H1 (cell line): ENCODE data around the gene GPD1. TPM values are rescaled to one million over a fixed set of nuclear protein-coding genes. Genes with fewer than 3 reads are reported as not detected.

Source experiments
- CTCF ChIA-PET: fragments of 300-600 bp; sonication (Branson Sonifier 250); formaldehyde crosslinking; loops from one replicate; lab custom pipeline; 2021; ENCODE audit not compliant: partially characterized antibody; lab: Charles Lee
- POLR2A ChIA-PET: fragments of 300-600 bp; sonication (Branson Sonifier 250); formaldehyde crosslinking; loops from one replicate; lab custom pipeline; 2021; ENCODE audit warnings: inconsistent platforms; ENCODE audit not compliant: partially characterized antibody; lab: Charles Lee
- DNase-seq, 2 experiments: peaks; one replicate each; pipeline versions ENCODE4 v3.0.0 to v3.0.0-alpha.2; 2010 to 2022; ENCODE audit warnings: low spot score in 2 of 2, low read depth in 1 of 2, mixed read lengths in 1 of 2
- FAIRE-seq: peaks from 2 replicates; lab custom pipeline; 2011; peaks lifted over from hg19 to GRCh38; lab: Jason Lieb, UNC
- H2AFZ ChIP-seq: 2 replicates; pipeline ENCODE4 v1.8.1; 2012; ENCODE audit warnings: low read length, inconsistent platforms
- H2AK5ac ChIP-seq: 2 replicates; pipeline ENCODE4 v1.6.1; 2013; ENCODE audit warnings: low read depth, low read length
- H2BK120ac ChIP-seq: replicated peaks from 2 replicates; pipeline ENCODE3; 2013; ENCODE audit warnings: low read depth, low read length, inconsistent platforms
- H2BK12ac ChIP-seq: 2 replicates; pipeline ENCODE4 v1.6.1; 2013; ENCODE audit warnings: low read depth, low read length
- H2BK15ac ChIP-seq: 2 replicates; pipeline ENCODE4 v1.6.1; 2013; ENCODE audit warnings: low read length
- H2BK20ac ChIP-seq: 2 replicates; pipeline ENCODE4 v1.6.1; 2013; ENCODE audit warnings: low read length
- H2BK5ac ChIP-seq: 2 replicates; pipeline ENCODE4 v1.6.1; 2013; ENCODE audit warnings: low read depth, low read length
- H3K14ac ChIP-seq: 2 replicates; pipeline ENCODE4 v1.6.1; 2013; ENCODE audit warnings: inconsistent platforms; ENCODE audit not compliant: insufficient read length
- H3K18ac ChIP-seq: 2 replicates; pipeline ENCODE4 v1.6.1; 2013; ENCODE audit warnings: low read length; ENCODE audit errors: extremely low read depth
- H3K23ac ChIP-seq: 2 replicates; pipeline ENCODE4 v1.6.1; 2013; ENCODE audit warnings: inconsistent platforms; ENCODE audit not compliant: insufficient read length
- H3K23me2 ChIP-seq: 2 replicates; pipeline ENCODE4 v1.6.1; 2013; ENCODE audit warnings: low read depth, low read length
- H3K27ac ChIP-seq: 2 replicates; pipeline ENCODE4 v1.6.1; 2011; ENCODE audit warnings: low read depth, low read length, inconsistent platforms
- H3K27me3 ChIP-seq, 4 experiments: replicated peaks in 1 of 4; 1 replicate in 1 of 4; 2 replicates in 3 of 4; pipeline versions ENCODE4 v1.6.1 to v1.8.1; 2011 to 2013; ENCODE audit warnings: low read length in 3 of 4, mild to moderate bottlenecking in 3 of 4, inconsistent platforms in 2 of 4, mixed read lengths in 2 of 4, moderate library complexity in 1 of 4; ENCODE audit not compliant: control insufficient read depth in 3 of 4, insufficient read depth in 3 of 4; ENCODE audit errors: extremely low read depth in 1 of 4
- H3K36me3 ChIP-seq, 4 experiments: 2 replicates each; pipeline versions ENCODE4 v1.6.1 to v1.8.1; 2011 to 2013; ENCODE audit warnings: mild to moderate bottlenecking in 4 of 4, low read length in 3 of 4, moderate library complexity in 2 of 4, control low read depth in 1 of 4, inconsistent platforms in 1 of 4; ENCODE audit not compliant: insufficient read depth in 4 of 4, control insufficient read depth in 2 of 4
- H3K4ac ChIP-seq: replicated peaks from 2 replicates; pipeline ENCODE3; 2013; ENCODE audit warnings: low read length, low read depth, mixed read lengths, inconsistent platforms; ENCODE audit not compliant: insufficient read length
- H3K4me1 ChIP-seq, 4 experiments: replicated peaks in 1 of 4; 1 replicate in 1 of 4; 2 replicates in 3 of 4; pipeline versions ENCODE4 v1.6.1 to v1.8.1; 2011 to 2013; ENCODE audit warnings: low read length in 3 of 4, inconsistent platforms in 2 of 4, mixed read lengths in 1 of 4; ENCODE audit not compliant: insufficient read depth in 4 of 4, control insufficient read depth in 3 of 4
- H3K4me2 ChIP-seq, 2 experiments: 2 replicates each; pipeline versions ENCODE4 v1.6.1 to v1.8.1; 2011 to 2013; ENCODE audit warnings: low read depth in 2 of 2, low read length in 2 of 2, control low read depth in 1 of 2, inconsistent platforms in 1 of 2, mild to moderate bottlenecking in 1 of 2; ENCODE audit not compliant: insufficient read depth in 1 of 2
- H3K4me3 ChIP-seq, 4 experiments: fragments of 200-600, 300-600 bp in 1 of 4; sonication (generic), shearing (Covaris generic), sonication (Bioruptor Twin) in 1 of 4; 2 replicates each; pipeline versions ENCODE4 v1.5.1 to v1.8.1; 2011 to 2016; ENCODE audit warnings: low read length in 4 of 4, low read depth in 3 of 4, control low read depth in 2 of 4, inconsistent platforms in 2 of 4, mild to moderate bottlenecking in 2 of 4, mixed read lengths in 1 of 4, moderate library complexity in 1 of 4; ENCODE audit not compliant: insufficient read depth in 2 of 4; ENCODE audit errors: extremely low read depth in 1 of 4
- H3K56ac ChIP-seq: replicated peaks from 2 replicates; pipeline ENCODE3; 2013; ENCODE audit warnings: low read depth, mild to moderate bottlenecking, mixed read lengths, low read length, inconsistent platforms; ENCODE audit not compliant: insufficient read length
- H3K79me1 ChIP-seq: 2 replicates; pipeline ENCODE4 v1.6.1; 2013; ENCODE audit warnings: low read depth, low read length, control low read depth
- H3K79me2 ChIP-seq, 2 experiments: 2 replicates each; pipeline versions ENCODE4 v1.6.1 to v1.8.1; 2012 to 2013; ENCODE audit warnings: low read length in 2 of 2, mild to moderate bottlenecking in 2 of 2, inconsistent platforms in 1 of 2; ENCODE audit not compliant: insufficient read depth in 2 of 2, control insufficient read depth in 1 of 2
- H3K9ac ChIP-seq, 4 experiments: replicated peaks in 1 of 4; 1 replicate in 1 of 4; 2 replicates in 3 of 4; pipeline versions ENCODE4 v1.6.1 to v1.8.1; 2011 to 2013; ENCODE audit warnings: low read depth in 3 of 4, low read length in 3 of 4, control low read depth in 2 of 4, mild to moderate bottlenecking in 2 of 4, moderate library complexity in 2 of 4, inconsistent platforms in 1 of 4; ENCODE audit errors: extremely low read depth in 1 of 4
- H3K9me3 ChIP-seq, 2 experiments: 2 replicates each; pipeline versions ENCODE4 v1.6.1 to v1.8.1; 2012 to 2013; ENCODE audit warnings: mild to moderate bottlenecking in 2 of 2, moderate library complexity in 2 of 2, control low read depth in 1 of 2, inconsistent platforms in 1 of 2, low read depth in 1 of 2, low read length in 1 of 2, mixed read lengths in 1 of 2; ENCODE audit not compliant: insufficient read depth in 2 of 2
- H4K20me1 ChIP-seq, 2 experiments: replicated peaks in 1 of 2; 2 replicates each; pipeline versions ENCODE3 to v1.8.1; 2011 to 2013; ENCODE audit warnings: inconsistent platforms in 2 of 2, low read length in 2 of 2, mild to moderate bottlenecking in 1 of 2; ENCODE audit not compliant: insufficient read depth in 2 of 2, control insufficient read depth in 1 of 2
- H4K5ac ChIP-seq: 2 replicates; pipeline ENCODE4 v1.6.1; 2013; ENCODE audit warnings: low read length, low read depth, mixed read lengths, inconsistent platforms; ENCODE audit not compliant: insufficient read length
- H4K8ac ChIP-seq: 2 replicates; pipeline ENCODE4 v1.8.0; 2013; ENCODE audit warnings: mild to moderate bottlenecking, moderate library complexity, low read length, inconsistent platforms; ENCODE audit not compliant: insufficient read depth; ENCODE audit errors: extremely low read depth
- H4K91ac ChIP-seq: replicated peaks from 2 replicates; pipeline ENCODE3; 2013; ENCODE audit warnings: low read length, mixed read lengths, inconsistent platforms; ENCODE audit not compliant: insufficient read length
- CBX8 ChIP-seq: fragments of 300-800, 300-1000 bp; sonication (generic); IDR thresholded peaks from 2 replicates; pipeline ENCODE4 v1.7.1; 2016; ENCODE audit warnings: low read depth, low read length, borderline replicate concordance
- CTBP2 ChIP-seq: IDR thresholded peaks from 2 replicates; pipeline ENCODE4 v1.7.0; 2011; ENCODE audit warnings: borderline replicate concordance, mild to moderate bottlenecking, moderate library complexity, mixed read lengths, low read length; ENCODE audit not compliant: insufficient read depth, insufficient read length
- EGR1 ChIP-seq: IDR thresholded peaks from 2 replicates; pipeline ENCODE4 v1.6.1; 2011; ENCODE audit warnings: low read depth, low read length, borderline replicate concordance
- NRF1 ChIP-seq: IDR thresholded peaks from 2 replicates; pipeline ENCODE4 v1.6.1; 2011; ENCODE audit warnings: mild to moderate bottlenecking, low read depth, low read length, improper control_type of control experiment
- SIN3A ChIP-seq, 2 experiments: IDR thresholded peaks in 1 of 2; conservative IDR thresholded peaks in 1 of 2; 2 replicates each; pipeline ENCODE4 v1.6.1; 2011 to 2012; ENCODE audit warnings: low read length in 2 of 2, improper control_type of control experiment in 1 of 2, low read depth in 1 of 2, mild to moderate bottlenecking in 1 of 2
- TCF12 ChIP-seq: IDR thresholded peaks from 2 replicates; pipeline ENCODE4 v1.6.1; 2011; ENCODE audit warnings: low read depth, mild to moderate bottlenecking, low read length
- TEAD4 ChIP-seq: IDR thresholded peaks from 2 replicates; pipeline ENCODE4 v1.6.1; 2012; ENCODE audit warnings: low read depth, low read length, inconsistent platforms, mixed read lengths
- WGBS, 2 experiments: shearing (Covaris generic) in 1 of 2; methylation state at CpG; one replicate each; pipeline versions ENCODE4 v1.1.6 to v1.1.7; 2013 to 2015; ENCODE audit warnings: low lambda C conversion rate in 2 of 2, mixed read lengths in 2 of 2, inconsistent platforms in 1 of 2, low coverage in 1 of 2, missing lambda C conversion rate in 1 of 2; ENCODE audit not compliant: insufficient replicate concordance in 2 of 2, insufficient coverage in 1 of 2, insufficient read length in 1 of 2; ENCODE audit errors: extremely low coverage in 1 of 2, missing lambda C conversion rate in 1 of 2; 5-methylcytosine and 5-hydroxymethylcytosine counted together
- polyA plus RNA-seq, 7 experiments: library from polyadenylated mRNA; depleted of rRNA in 3 of 7; stranded (reverse) in 5 of 7; unstranded in 2 of 7; fragments of >200 nt in 5 of 7; fragments of 200-250 nt in 2 of 7; gene quantifications; 1 replicate in 5 of 7; 2 replicates in 1 of 7; 4 replicates in 1 of 7; pipeline versions ENCODE4 v1.2.1 to v1.2.3, GENCODE V29; 2011 to 2013; ENCODE audit warnings: missing spikeins in 2 of 7, mixed read lengths in 2 of 7
- total RNA-seq: library from RNA; stranded (reverse); fragmentation: NEBNext Ultra II Directional; extraction: Animal tissue kit (Norgen Biotek cat#: 25700); gene quantifications from 2 replicates; pipeline ENCODE4 v1.2.1, GENCODE V29; 2021

Gene GPD1
- total and polyA plus RNA-seq, 2 of the 8 experiments (the other 6 are each of a cell fraction or from before 2014, with no cell fraction given): 0.45 to 0.74 TPM

- Histone ChIP-seq H3K56ac (no peak overlapping the region), H4K91ac (no peak overlapping the region), H3K4me2 (no peak overlapping the region), H4K8ac (no peak overlapping the region), H4K20me1 (no peaks in the 10 kb centered on the region), H3K4me1 (peaks cover 0 to 6% (median 3%) of the 10 kb centered on the region in 4 experiments; a peak in 5 of 7 replicates), H2AFZ (no peak overlapping the region), H4K5ac (no peak overlapping the region), H2BK120ac (no peak overlapping the region), H3K79me2 (no peaks in the 10 kb centered on the region), H2AK5ac (no peak overlapping the region), H2BK20ac (no peak overlapping the region), H3K9me3 (no peaks in the 10 kb centered on the region), H3K4me3 (no peak overlapping the region), H2BK12ac (no peak overlapping the region), H3K23ac (no peak overlapping the region), H2BK15ac (no peak overlapping the region), H3K9ac (no peak overlapping the region), H3K27me3 (no peaks in the 10 kb centered on the region; a peak in 1 of 7 replicates), H3K36me3 (no peaks in the 10 kb centered on the region), H3K27ac (no peak overlapping the region), H3K18ac (no peak overlapping the region), H3K14ac (no peak overlapping the region)
- ChIA-PET CTCF (interaction anchor here (0.6 to 27.3 kb wide), 16 partner anchors 11 to 241 kb away, joined by 3 to 625 read pairs (median 6); partner anchors contain the start of genes AQP6, ASIC1, COX14 and GPD1), POLR2A (interaction anchor here (0.9 to 3.7 kb wide), 3 partner anchors 11 to 16 kb away, joined by 3 to 30 read pairs (median 4); partner anchors contain the start of gene SMARCD1)
- DNase-seq (no peak), FAIRE-seq (no peak)
- 86% methylated on average over 9 of the region's 10 CpGs; no CpG with 5 or more reads in 1 of the 2 experiments for WGBS, 2 experiments
- TF ChIP-seq TCF12 (no peak), EGR1 (no peak), CTBP2 (no peak), TEAD4 (no peak), NRF1 (no peak), SIN3A (conservative IDR thresholded peaks at IDR 0.05 in 1 of 2, IDR thresholded peaks at IDR 0.05 in 1 of 2; ENCODE audit: low read depth in 1 of 2, low read length in 2 of 2) (no peak), CBX8 (no peak)
- TF ChIP-seq, all 59 proteins: peak for 0
- Histone ChIP-seq H3K79me1 (no peaks in the 10 kb centered on the region), H3K23me2 (no peaks in the 10 kb centered on the region; the same call in 1 of the 2 replicates), H3K4ac (no peak overlapping the region), H2BK5ac (no peak overlapping the region)
Measured at GRCh38 chr12:50073712-50074111, 30.1 kb upstream of the GPD1 start.
